ENCODE results near the gene CCDC112. TPM values are rescaled to one million over a fixed set of nuclear protein-coding genes. Genes with fewer than 3 reads are reported as not detected.

Gene CCDC112

Small RNAs within 50 kb of the gene (small RNA-seq; reads per million reads assigned to genes)
- gene HMGN1P15 (ENCODE audit: insufficient read depth), result not detected
